Measurements from ENCODE around the gene PXT1. TPM values are rescaled to one million over a fixed set of nuclear protein-coding genes. Genes with fewer than 3 reads are reported as not detected.
"Not testable (repeated sequence)": the region's sequence is repeated elsewhere in the genome, so short reads cannot be mapped to it uniquely, and the experiment has no call there.

The PXT1 gene
- total and polyA plus RNA-seq, 4 donors: 0.10 to 0.53 (median 0.12) TPM

GRCh38 chr6:36413489-36414480, 28.9 kb downstream of the PXT1 start:
- Histone ChIP-seq H3K27ac (ENCODE audit: low read depth, low read length) (no peak overlapping the region), H3K27me3 (ENCODE audit: control insufficient read depth, insufficient read depth, low read length) (no peaks in the 10 kb centered on the region), H3K4me3 (ENCODE audit: low read depth, low read length) (no peak overlapping the region), H3K9me3 (ENCODE audit: control insufficient read depth, insufficient read depth, low read length) (no peaks in the 10 kb centered on the region), H3K36me3 (ENCODE audit: control insufficient read depth, insufficient read depth, low read length) (no peaks in the 10 kb centered on the region), H3K4me1 (ENCODE audit: control insufficient read depth, insufficient read depth, low read length) (no peaks in the 10 kb centered on the region)
- no peak for DNase-seq (ENCODE audit: low read depth in 4 of 6, low spot score in 6 of 6)
- 100% methylated on average over 2 of the region's 4 CpGs for WGBS (ENCODE audit: insufficient coverage)

- H3K36me3 ChIP-seq (ENCODE audit: control insufficient read depth, insufficient read depth, low read length); H3K4me1 ChIP-seq (ENCODE audit: control insufficient read depth, insufficient read depth, low read length); H3K27me3 ChIP-seq (ENCODE audit: control insufficient read depth, insufficient read depth, low read length); H3K9me3 ChIP-seq (ENCODE audit: control insufficient read depth, insufficient read depth, low read length); DNase-seq (ENCODE audit: low read depth in 4 of 6, low spot score in 6 of 6); H3K27ac ChIP-seq (ENCODE audit: low read depth, low read length); H3K4me3 ChIP-seq (ENCODE audit: low read depth, low read length): not testable (repeated sequence)
- WGBS (ENCODE audit: insufficient coverage): 95% methylated on average over 4 of the region's 5 CpGs
These were observed 32.9 kb downstream of the PXT1 start for GRCh38 chr6:36409718-36410117.

GRCh38 chr6:36404164-36404563, 38.5 kb downstream of the PXT1 start:
- Histone ChIP-seq H3K9me3 (ENCODE audit: control insufficient read depth, insufficient read depth, low read length) (no peaks in the 10 kb centered on the region), H3K27me3 (ENCODE audit: control insufficient read depth, insufficient read depth, low read length) (no peaks in the 10 kb centered on the region), H3K4me1 (ENCODE audit: control insufficient read depth, insufficient read depth, low read length) (no peaks in the 10 kb centered on the region), H3K4me3 (ENCODE audit: low read depth, low read length) (no peak overlapping the region), H3K36me3 (ENCODE audit: control insufficient read depth, insufficient read depth, low read length) (no peaks in the 10 kb centered on the region), H3K27ac (ENCODE audit: low read depth, low read length) (no peak overlapping the region)
- no CpG with 5 or more reads among the region's 4 CpGs for WGBS (ENCODE audit: insufficient coverage)
- no peak for DNase-seq (ENCODE audit: low read depth in 4 of 6, low spot score in 6 of 6)

- no peaks in the 10 kb centered on the region for H3K27me3 ChIP-seq (ENCODE audit: control insufficient read depth, insufficient read depth, low read length)
- WGBS (ENCODE audit: insufficient coverage): 80% methylated on average over 2 of the region's 3 CpGs
These were observed 40.2 kb downstream of the PXT1 start for GRCh38 chr6:36402481-36402880.

GRCh38 chr6:36399970-36400369, 42.7 kb downstream of the PXT1 start:
- Histone ChIP-seq H3K4me3 (ENCODE audit: low read depth, low read length) (no peak overlapping the region), H3K27ac (ENCODE audit: low read depth, low read length) (no peak overlapping the region), H3K9me3 (ENCODE audit: control insufficient read depth, insufficient read depth, low read length) (peaks cover 1% of the 10 kb centered on the region), H3K27me3 (ENCODE audit: control insufficient read depth, insufficient read depth, low read length) (no peaks in the 10 kb centered on the region), H3K36me3 (ENCODE audit: control insufficient read depth, insufficient read depth, low read length) (no peaks in the 10 kb centered on the region), H3K4me1 (ENCODE audit: control insufficient read depth, insufficient read depth, low read length) (no peaks in the 10 kb centered on the region)
- WGBS (ENCODE audit: insufficient coverage): no CpG with 5 or more reads among the region's 1 CpG
- DNase-seq (ENCODE audit: low read depth in 4 of 6, low spot score in 6 of 6): no peak

More at GRCh38 chr6:36402481-36402880, 40.2 kb downstream of the PXT1 start:
- Histone ChIP-seq H3K27ac (ENCODE audit: low read depth, low read length) (no peak overlapping the region), H3K4me1 (ENCODE audit: control insufficient read depth, insufficient read depth, low read length) (no peaks in the 10 kb centered on the region), H3K36me3 (ENCODE audit: control insufficient read depth, insufficient read depth, low read length) (no peaks in the 10 kb centered on the region), H3K9me3 (ENCODE audit: control insufficient read depth, insufficient read depth, low read length) (peaks cover 1% of the 10 kb centered on the region), H3K4me3 (ENCODE audit: low read depth, low read length) (no peak overlapping the region)
- DNase-seq (ENCODE audit: low read depth in 4 of 6, low spot score in 6 of 6): no peak

GRCh38 chr6:36392621-36393020, 50.0 kb downstream of the PXT1 start:
- WGBS (ENCODE audit: insufficient coverage): 82% methylated on average over 4 of the region's 5 CpGs
- H3K4me3 ChIP-seq (ENCODE audit: low read depth, low read length): no peak overlapping the region

GRCh38 chr6:36389353-36389752, 53.3 kb downstream of the PXT1 start:
- H3K27me3 ChIP-seq (ENCODE audit: control insufficient read depth, insufficient read depth, low read length): peaks cover 40% of the 10 kb centered on the region
- DNase-seq (ENCODE audit: low read depth in 4 of 6, low spot score in 6 of 6): no peak
- H3K4me3 ChIP-seq (ENCODE audit: low read depth, low read length): no peak overlapping the region

More at GRCh38 chr6:36392621-36393020, 50.0 kb downstream of the PXT1 start:
- H3K9me3 ChIP-seq (ENCODE audit: control insufficient read depth, insufficient read depth, low read length): no peaks in the 10 kb centered on the region
- peaks cover 6% of the 10 kb centered on the region for H3K4me1 ChIP-seq (ENCODE audit: control insufficient read depth, insufficient read depth, low read length)
- no peaks in the 10 kb centered on the region for H3K36me3 ChIP-seq (ENCODE audit: control insufficient read depth, insufficient read depth, low read length)
- DNase-seq (ENCODE audit: low read depth in 4 of 6, low spot score in 6 of 6): no peak
- H3K27ac ChIP-seq (ENCODE audit: low read depth, low read length): no peak overlapping the region
- H3K27me3 ChIP-seq (ENCODE audit: control insufficient read depth, insufficient read depth, low read length): peaks cover 18% of the 10 kb centered on the region

GRCh38 chr6:36387440-36388303, 55.0 kb downstream of the PXT1 start, which contains the start of gene ETV7:
TSS of gene ETV7 (minus strand) at chr6:36387669. CDS start at chr6:36387541, 128 bp downstream.
- Histone ChIP-seq H3K9me3 (ENCODE audit: control insufficient read depth, insufficient read depth, low read length) (no peaks in the 10 kb centered on the region), H3K27me3 (ENCODE audit: control insufficient read depth, insufficient read depth, low read length) (peaks cover 40% of the 10 kb centered on the region), H3K4me1 (ENCODE audit: control insufficient read depth, insufficient read depth, low read length) (peaks cover 27% of the 10 kb centered on the region), H3K27ac (ENCODE audit: low read depth, low read length) (no peak within 1 kb of the TSS), H3K4me3 (ENCODE audit: low read depth, low read length) (peak within 1 kb of the TSS; percentile 53), H3K36me3 (ENCODE audit: control insufficient read depth, insufficient read depth, low read length) (no peaks in the 10 kb centered on the region)
- 5% methylated on average over 61 of the region's 65 CpGs for WGBS (ENCODE audit: insufficient coverage)
- DNase-seq (ENCODE audit: low read depth in 4 of 6, low spot score in 6 of 6): peak in 2 of 6 donors; percentile 42 to 43

More at GRCh38 chr6:36389353-36389752, 53.3 kb downstream of the PXT1 start:
- peaks cover 24% of the 10 kb centered on the region for H3K4me1 ChIP-seq (ENCODE audit: control insufficient read depth, insufficient read depth, low read length)
- H3K27ac ChIP-seq (ENCODE audit: low read depth, low read length): no peak overlapping the region
- H3K36me3 ChIP-seq (ENCODE audit: control insufficient read depth, insufficient read depth, low read length): no peaks in the 10 kb centered on the region
- no peaks in the 10 kb centered on the region for H3K9me3 ChIP-seq (ENCODE audit: control insufficient read depth, insufficient read depth, low read length)

Measured in spinal cord (tissue), 10 donors.